ENCODE measurements around the gene YBEY.

The YBEY gene

DNA sequence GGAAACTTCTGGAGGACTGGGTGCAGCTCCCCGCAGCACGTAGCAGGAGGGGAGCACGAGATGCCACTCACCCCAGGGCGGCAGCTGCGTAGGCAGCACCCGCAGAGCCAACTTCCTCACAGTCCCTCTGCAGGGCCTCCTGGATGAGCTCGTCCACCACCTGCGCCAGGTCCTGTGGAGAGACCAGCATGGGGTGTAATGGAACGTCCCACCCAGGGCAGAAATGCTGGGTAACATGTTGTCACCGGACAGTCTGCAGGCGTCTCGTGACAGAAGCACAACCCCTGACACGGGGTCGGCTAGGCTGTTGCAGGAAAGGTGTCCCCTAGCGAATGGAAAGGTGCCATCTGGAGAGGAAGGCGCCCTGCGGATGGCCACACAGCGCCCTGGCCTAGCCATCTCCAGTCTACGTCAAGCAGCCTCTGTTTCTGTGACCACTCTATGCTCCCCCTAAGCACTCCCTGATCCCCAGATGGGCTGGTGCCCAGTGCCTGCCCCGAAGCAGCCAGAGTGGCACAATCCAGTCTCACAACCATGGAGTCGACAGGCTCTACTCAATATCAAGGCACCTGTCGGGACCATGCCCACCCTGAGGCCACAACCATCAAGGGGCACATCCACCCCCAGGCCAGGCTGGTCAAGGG is 22.0 kb upstream of the YBEY start:
- Histone ChIP-seq H3K4me2 (ENCODE audit: low read depth, low read length, poor library complexity, severe bottlenecking) (no peak overlapping the region), H3F3A (ENCODE audit: insufficient read depth) (no peaks in the 10 kb centered on the region), H3K27me3 (ENCODE audit: low read length) (no peaks in the 10 kb centered on the region), H3K4me3 (ENCODE audit: insufficient read depth, low read length, poor library complexity, severe bottlenecking) (no peak overlapping the region), H3K36me3 (ENCODE audit: low read length) (no peaks in the 10 kb centered on the region), H3K79me2 (ENCODE audit: insufficient read depth, low read length) (no peaks in the 10 kb centered on the region), H3K9me3 (ENCODE audit: insufficient read depth, low read length) (no peaks in the 10 kb centered on the region), H3K9me2 (replicated peaks; ENCODE audit: insufficient read depth, low read length) (no peaks in the 10 kb centered on the region), H4K20me1 (ENCODE audit: low read depth, low read length) (no peaks in the 10 kb centered on the region), H2AFZ (ENCODE audit: low read depth, low read length, severe bottlenecking) (no peak overlapping the region), H3K27ac (ENCODE audit: low read depth, low read length) (no peak overlapping the region), H3K9ac (ENCODE audit: low read length) (no peak overlapping the region)
- TF ChIP-seq CTCF (IDR thresholded peaks at IDR 0.05; ENCODE audit: insufficient read depth, low read length, poor library complexity, severe bottlenecking): no peak
- no peak for TF ChIP-seq EZH2phosphoT487 (conservative IDR thresholded peaks at IDR 0.05; ENCODE audit: low read length)

- no peaks in the 10 kb centered on the region for H3F3A ChIP-seq (ENCODE audit: insufficient read depth)
- H3K4me2 ChIP-seq (ENCODE audit: low read depth, low read length, poor library complexity, severe bottlenecking): no peak overlapping the region
- no peaks in the 10 kb centered on the region for H3K79me2 ChIP-seq (ENCODE audit: insufficient read depth, low read length)
- H3K27ac ChIP-seq (ENCODE audit: low read depth, low read length): no peak overlapping the region
- H2AFZ ChIP-seq (ENCODE audit: low read depth, low read length, severe bottlenecking): no peak overlapping the region
- TF ChIP-seq CTCF (IDR thresholded peaks at IDR 0.05; ENCODE audit: insufficient read depth, low read length, poor library complexity, severe bottlenecking): no peak
- no peak for TF ChIP-seq EZH2phosphoT487 (conservative IDR thresholded peaks at IDR 0.05; ENCODE audit: low read length)
- no peaks in the 10 kb centered on the region for H3K9me2 ChIP-seq (replicated peaks; ENCODE audit: insufficient read depth, low read length)
- H3K9me3 ChIP-seq (ENCODE audit: insufficient read depth, low read length): no peaks in the 10 kb centered on the region
- no peak overlapping the region for H3K4me3 ChIP-seq (ENCODE audit: insufficient read depth, low read length, poor library complexity, severe bottlenecking)
- no peaks in the 10 kb centered on the region for H3K36me3 ChIP-seq (ENCODE audit: low read length)
- H4K20me1 ChIP-seq (ENCODE audit: low read depth, low read length): no peaks in the 10 kb centered on the region
- H3K27me3 ChIP-seq (ENCODE audit: low read length): no peaks in the 10 kb centered on the region
- H3K9ac ChIP-seq (ENCODE audit: low read length): no peak overlapping the region
These were observed 21.4 kb upstream of the YBEY start for GRCh38 chr21:46264690-46265144.

GRCh38 chr21:46265736-46266525 is 20.2 kb upstream of the YBEY start:
- H3K9me2 ChIP-seq (replicated peaks; ENCODE audit: insufficient read depth, low read length): no peaks in the 10 kb centered on the region
- no peaks in the 10 kb centered on the region for H3K27me3 ChIP-seq (ENCODE audit: low read length)
- H3K79me2 ChIP-seq (ENCODE audit: insufficient read depth, low read length): no peaks in the 10 kb centered on the region
- no peak overlapping the region for H3K9ac ChIP-seq (ENCODE audit: low read length)
- H4K20me1 ChIP-seq (ENCODE audit: low read depth, low read length): no peaks in the 10 kb centered on the region
- H3K9me3 ChIP-seq (ENCODE audit: insufficient read depth, low read length): no peaks in the 10 kb centered on the region
- no peaks in the 10 kb centered on the region for H3F3A ChIP-seq (ENCODE audit: insufficient read depth)
- H3K4me3 ChIP-seq (ENCODE audit: insufficient read depth, low read length, poor library complexity, severe bottlenecking): no peak overlapping the region
- H3K4me2 ChIP-seq (ENCODE audit: low read depth, low read length, poor library complexity, severe bottlenecking): no peak overlapping the region
- H2AFZ ChIP-seq (ENCODE audit: low read depth, low read length, severe bottlenecking): no peak overlapping the region
- no peak overlapping the region for H3K27ac ChIP-seq (ENCODE audit: low read depth, low read length)
- 0 out of 2 replicates have a peak, but pooled peaks cover 3% of the 10 kb centered on the region for H3K36me3 ChIP-seq (ENCODE audit: low read length)
- TF ChIP-seq CTCF (IDR thresholded peaks at IDR 0.05; ENCODE audit: insufficient read depth, low read length, poor library complexity, severe bottlenecking) (no peak), EZH2phosphoT487 (conservative IDR thresholded peaks at IDR 0.05; ENCODE audit: low read length) (no peak)
